Body of pancreas (tissue), 4 donors: Measurements from ENCODE around the gene RAB13. TPM values are rescaled to one million over a fixed set of nuclear protein-coding genes. Genes with fewer than 3 reads are reported as not detected.
A peak's percentile ranks its signal among the peaks of the same experiment; 100 is the strongest.

Experiments
- ATAC-seq: fragments of 150-250 bp; one replicate; pipeline ENCODE4 v1.9.1; 2016
- DNase-seq, 4 donors: peaks; one replicate each; pipeline ENCODE4 v3.0.0-alpha.2; 2019
- H3K27ac ChIP-seq, 4 donors: fragments of 200-600 bp; sonication (generic); 1 replicate in 3 of 4; 2 replicates in 1 of 4; pipeline versions ENCODE4 v1.5.1 to v1.6.1; 2016 to 2019; ENCODE audit warnings: mild to moderate bottlenecking in 1 of 4, mixed read lengths in 1 of 4, moderate library complexity in 1 of 4
- H3K27me3 ChIP-seq, 2 donors: fragments of 200-600 bp; sonication (generic); one replicate each; pipeline ENCODE4 v1.6.0; 2016; ENCODE audit warnings: mild to moderate bottlenecking in 1 of 2
- H3K36me3 ChIP-seq, 2 donors: fragments of 200-600 bp; sonication (generic); replicated peaks in 1 of 2; 2 replicates each; pipeline ENCODE4 v1.5.1; 2016; ENCODE audit warnings: low read depth in 2 of 2; ENCODE audit not compliant: insufficient read depth in 1 of 2
- H3K4me1 ChIP-seq: fragments of 200-600 bp; sonication (generic); one replicate; pipeline ENCODE4 v1.6.0; 2016
- H3K4me3 ChIP-seq, 2 donors: fragments of 200-600 bp; sonication (generic); 1 replicate in 1 of 2; 2 replicates in 1 of 2; pipeline ENCODE4 v1.5.1; 2016 to 2019
- H3K9me3 ChIP-seq, 3 donors: fragments of 200-600 bp; sonication (generic); 1 replicate in 2 of 3; 2 replicates in 1 of 3; pipeline ENCODE4 v1.5.1; 2016
- CTCF ChIP-seq, 7 experiments: fragments of 450-650 bp in 4 of 7; fragments of 200-600 bp in 3 of 7; sonication (generic) in 3 of 7; IDR thresholded peaks; one replicate each; pipeline ENCODE4 v1.5.1; 2016 to 2019; ENCODE audit warnings: antibody characterized with exemption in 7 of 7
- POLR2A ChIP-seq, 3 donors: fragments of 450-650 bp; IDR thresholded peaks; one replicate each; pipeline ENCODE4 v1.6.1; 2016; ENCODE audit warnings: antibody characterized with exemption in 3 of 3, mild to moderate bottlenecking in 2 of 3
- WGBS, 2 donors: methylation state at CpG; one replicate each; pipeline ENCODE4 v1.1.5; 2017; 5-methylcytosine and 5-hydroxymethylcytosine counted together
- intact Hi-C: fragments of 100-400 bp; cut with DNase I; formaldehyde crosslinking; loops from one replicate; pipeline ENCODE4 v1.15.1; 2023
- total RNA-seq, 2 donors: library from RNA; depleted of rRNA; stranded (reverse); fragments of >200 nt; gene quantifications; one replicate each; pipeline ENCODE4 v1.1.0, GENCODE V29; 2016

Gene RAB13
- total RNA-seq, 2 donors from 2014 or later, result 16.2 to 29.6 TPM

GRCh38 chr1:153958111-153958960 lies 27.8 kb downstream of the RAB13 start, which contains the start of gene CRTC2:
TSS of gene CRTC2 (minus strand) at chr1:153958612. CDS start at chr1:153958497, 115 bp downstream.
- peaks cover 0 to 4% of the 10 kb centered on the region in 2 donors for H3K36me3 ChIP-seq
- H3K9me3 ChIP-seq, result no peaks in the 10 kb centered on the region
- peaks cover 54% of the 10 kb centered on the region for H3K4me1 ChIP-seq
- peak within 1 kb of the TSS; percentile 75 to 97 for H3K4me3 ChIP-seq
- TF ChIP-seq CTCF (IDR thresholded peaks at IDR 0.05), result peak in 1 of 7 experiments; percentile 10
- peak; percentile 29 to 81 (median 69) for TF ChIP-seq POLR2A (IDR thresholded peaks at IDR 0.05)
- DNase-seq (peak; percentile 98 to 99 (median 99)), ATAC-seq (peak; percentile 89)
- H3K27me3 ChIP-seq, result no peaks in the 10 kb centered on the region
- intact Hi-C loops, result no loop called here
- H3K27ac ChIP-seq, result peak within 1 kb of the TSS; percentile 74 to 89 (median 82)
- 0% methylated on average over 53 to 74 of the region's 75 CpGs for WGBS, 2 donors

GRCh38 chr1:153957744-153958110 lies 28.4 kb downstream of the RAB13 start:
- no peaks in the 10 kb centered on the region for H3K27me3 ChIP-seq
- peak overlapping the region; percentile 74 to 89 (median 82) for H3K27ac ChIP-seq
- H3K4me1 ChIP-seq, result peaks cover 52% of the 10 kb centered on the region
- no peaks in the 10 kb centered on the region for H3K9me3 ChIP-seq
- WGBS, 2 donors, result 1 to 2% methylated on average over 13 of the region's 13 CpGs
- TF ChIP-seq CTCF (IDR thresholded peaks at IDR 0.05), result no peak
- TF ChIP-seq POLR2A (IDR thresholded peaks at IDR 0.05), result no peak
- ATAC-seq (no peak), DNase-seq (no peak)
- peaks cover 0 to 4% of the 10 kb centered on the region in 2 donors for H3K36me3 ChIP-seq
- intact Hi-C loops, result no loop called here
- H3K4me3 ChIP-seq, result peak overlapping the region; percentile 75 to 97

GRCh38 chr1:153956997-153957715 lies 29.0 kb downstream of the RAB13 start:
- Histone ChIP-seq H3K4me3 (peak overlapping the region; percentile 75 to 97), H3K9me3 (no peaks in the 10 kb centered on the region), H3K27ac (peak overlapping the region in 3 of 4 donors; percentile 79 to 89 (median 86)), H3K4me1 (peaks cover 47% of the 10 kb centered on the region), H3K36me3 (peaks cover 0 to 6% of the 10 kb centered on the region in 2 donors), H3K27me3 (no peaks in the 10 kb centered on the region)
- TF ChIP-seq CTCF (IDR thresholded peaks at IDR 0.05), result no peak
- intact Hi-C loops, result no loop called here
- DNase-seq (no peak), ATAC-seq (no peak)
- 23 to 28% methylated on average over 6 of the region's 6 CpGs for WGBS, 2 donors

GRCh38 chr1:153954826-153955225 lies 31.3 kb downstream of the RAB13 start:
- Histone ChIP-seq H3K4me3 (no peak overlapping the region), H3K27ac (no peak overlapping the region), H3K36me3 (peaks cover 0 to 13% of the 10 kb centered on the region in 2 donors), H3K9me3 (no peaks in the 10 kb centered on the region), H3K27me3 (no peaks in the 10 kb centered on the region), H3K4me1 (peaks cover 34% of the 10 kb centered on the region)
- DNase-seq (no peak), ATAC-seq (no peak)
- 91 to 100% methylated on average over 3 to 10 of the region's 10 CpGs for WGBS, 2 donors
- intact Hi-C loops, result no loop called here
- TF ChIP-seq CTCF (IDR thresholded peaks at IDR 0.05) (no peak), POLR2A (IDR thresholded peaks at IDR 0.05) (no peak)
